Head of caudate nucleus (tissue), 42 donors: ENCODE results near the gene AUTS2.

Experiments used
- DNase-seq, 42 donors: peaks; one replicate each; pipeline versions ENCODE4 v3.0.0 to v3.0.0-alpha.2; 2020 to 2021; ENCODE audit warnings: mixed read lengths in 7 of 42
- intact Hi-C: fragments of 100-400 bp; cut with DNase I; formaldehyde crosslinking; loops from one replicate; pipeline ENCODE4 v1.15.0; 2022

AUTS2 gene

GRCh38 chr7:70432567-70433001 lies 834.3 kb downstream of the AUTS2 start:
- intact Hi-C loops, result no loop called here
- peak in 10 of 42 donors; percentile 7 to 38 (median 17) for DNase-seq

- peak in 8 of 42 donors; percentile 10 to 58 (median 30) for DNase-seq
- intact Hi-C loops, result no loop called here
Observed at GRCh38 chr7:70434376-70434775, 836.1 kb downstream of the AUTS2 start.

GRCh38 chr7:70434821-70435220 lies 836.5 kb downstream of the AUTS2 start:
- no peak for DNase-seq
- intact Hi-C loops, result no loop called here

GRCh38 chr7:70435634-70436033 lies 837.4 kb downstream of the AUTS2 start:
- no peak for DNase-seq
- intact Hi-C loops, result no loop called here

GRCh38 chr7:70436790-70437350 lies 838.6 kb downstream of the AUTS2 start:
- intact Hi-C loops, result no loop called here
- DNase-seq, result no peak

GRCh38 chr7:70439651-70440050 lies 841.4 kb downstream of the AUTS2 start:
- intact Hi-C loops, result no loop called here
- DNase-seq, result no peak

- DNase-seq, result no peak
- intact Hi-C loops, result no loop called here
Observed at GRCh38 chr7:70446448-70447143, 848.3 kb downstream of the AUTS2 start.

GRCh38 chr7:70448312-70448906 lies 850.1 kb downstream of the AUTS2 start:
- intact Hi-C loops, result no loop called here
- no peak for DNase-seq

- intact Hi-C loops, result no loop called here
- DNase-seq, result no peak
Observed at GRCh38 chr7:70450731-70451130, 852.5 kb downstream of the AUTS2 start.

- intact Hi-C loops, result no loop called here
- no peak for DNase-seq
Observed at GRCh38 chr7:70455925-70456324, 857.6 kb downstream of the AUTS2 start.

- no peak for DNase-seq
- intact Hi-C loops, result no loop called here
Observed at GRCh38 chr7:70456719-70457118, 858.4 kb downstream of the AUTS2 start.

GRCh38 chr7:70457482-70457881 lies 859.2 kb downstream of the AUTS2 start:
- intact Hi-C loops, result no loop called here
- DNase-seq, result no peak

- intact Hi-C loops, result no loop called here
- peak in 9 of 42 donors; percentile 6 to 39 (median 21) for DNase-seq
Observed at GRCh38 chr7:70457883-70458680, 859.8 kb downstream of the AUTS2 start.

GRCh38 chr7:70458745-70459144 lies 860.5 kb downstream of the AUTS2 start:
- no peak for DNase-seq
- intact Hi-C loops, result no loop called here

GRCh38 chr7:70459546-70459945 lies 861.3 kb downstream of the AUTS2 start:
- intact Hi-C loops, result no loop called here
- no peak for DNase-seq

- DNase-seq, result no peak
- intact Hi-C loops, result no loop called here
Observed at GRCh38 chr7:70460071-70460470, 861.8 kb downstream of the AUTS2 start.

GRCh38 chr7:70460562-70460961 lies 862.3 kb downstream of the AUTS2 start:
- no peak for DNase-seq
- intact Hi-C loops, result no loop called here

GRCh38 chr7:70463352-70463938 lies 865.2 kb downstream of the AUTS2 start:
- intact Hi-C loops, result no loop called here
- no peak for DNase-seq

- intact Hi-C loops, result no loop called here
- peak in 28 of 42 donors; percentile 18 to 84 (median 48) for DNase-seq
Observed at GRCh38 chr7:70466725-70467364, 868.6 kb downstream of the AUTS2 start.
